Measurements from ENCODE around the gene MSANTD2.

MSANTD2 gene

DNA sequence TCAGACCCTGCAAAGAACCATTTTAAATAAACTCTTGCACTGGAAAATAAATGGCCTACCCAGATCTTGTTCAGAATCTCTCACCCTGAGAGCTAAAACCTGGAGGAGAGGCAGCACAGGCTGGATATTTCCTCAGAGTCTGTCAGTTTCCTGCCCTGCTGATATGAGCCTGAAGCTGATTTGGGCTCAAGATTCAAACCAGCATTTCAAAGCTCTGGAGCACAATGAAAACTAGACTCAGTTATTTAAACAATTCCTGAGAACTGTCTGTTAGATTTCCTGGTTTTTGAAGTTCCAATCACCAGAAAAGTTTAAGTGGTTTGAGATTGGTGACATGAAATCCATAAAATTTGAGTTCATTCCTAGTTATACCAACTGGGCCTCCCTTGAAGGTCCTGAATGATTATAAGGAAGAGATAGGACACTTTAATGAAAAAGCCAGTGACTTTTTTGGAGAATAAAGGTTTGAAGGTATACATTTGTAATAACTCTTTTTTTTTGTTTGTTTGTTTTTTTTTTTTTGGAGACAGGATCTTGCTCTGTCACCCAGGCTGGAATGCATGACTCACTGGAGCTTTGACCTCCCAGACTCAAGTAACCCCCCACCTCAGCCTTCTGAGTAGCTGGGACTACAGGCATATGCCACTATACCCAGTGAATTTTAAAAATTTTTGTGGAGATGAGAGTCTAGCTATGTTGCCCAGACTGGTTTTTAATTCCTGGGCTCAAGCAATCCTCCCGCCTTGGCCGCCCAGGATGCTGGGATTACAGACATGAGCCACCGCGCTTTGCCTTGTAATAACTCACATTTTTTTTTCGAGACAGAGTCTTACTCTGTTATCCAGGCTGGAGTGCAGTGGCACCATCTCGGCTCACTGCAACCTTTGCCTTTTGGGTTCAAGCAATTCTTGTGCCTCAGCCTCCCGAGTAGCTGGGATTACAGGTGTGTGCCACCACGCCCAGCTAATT, 30.1 kb downstream of the MSANTD2 start:
- no peak for DNase-seq

- DNase-seq, result no peak
Measured at GRCh38 chr11:124768914-124769313, 31.3 kb downstream of the MSANTD2 start.

- DNase-seq, result no peak
Measured at GRCh38 chr11:124766156-124766555, 34.0 kb downstream of the MSANTD2 start.

GRCh38 chr11:124763156-124763947, 36.9 kb downstream of the MSANTD2 start:
- peak; percentile 81 for DNase-seq

- peak; percentile 37 for DNase-seq
Measured at GRCh38 chr11:124762624-124763155, 37.5 kb downstream of the MSANTD2 start.

GRCh38 chr11:124762105-124762623, 38.0 kb downstream of the MSANTD2 start, which contains the start of gene ESAM:
TSS of gene ESAM (minus strand) at chr11:124762290. CDS start at chr11:124762154, 136 bp downstream.
- DNase-seq, result peak; percentile 46

GRCh38 chr11:124761301-124762104, 38.7 kb downstream of the MSANTD2 start:
- DNase-seq, result no peak

- DNase-seq, result no peak
Measured at GRCh38 chr11:124760806-124761205, 39.4 kb downstream of the MSANTD2 start.

- no peak for DNase-seq
Measured at GRCh38 chr11:124760205-124760652, 40.0 kb downstream of the MSANTD2 start.

- DNase-seq, result no peak
Measured at GRCh38 chr11:124759266-124760204, 40.7 kb downstream of the MSANTD2 start.

- peak; percentile 80 for DNase-seq
Measured at GRCh38 chr11:124758355-124759265, 41.6 kb downstream of the MSANTD2 start.

DNA sequence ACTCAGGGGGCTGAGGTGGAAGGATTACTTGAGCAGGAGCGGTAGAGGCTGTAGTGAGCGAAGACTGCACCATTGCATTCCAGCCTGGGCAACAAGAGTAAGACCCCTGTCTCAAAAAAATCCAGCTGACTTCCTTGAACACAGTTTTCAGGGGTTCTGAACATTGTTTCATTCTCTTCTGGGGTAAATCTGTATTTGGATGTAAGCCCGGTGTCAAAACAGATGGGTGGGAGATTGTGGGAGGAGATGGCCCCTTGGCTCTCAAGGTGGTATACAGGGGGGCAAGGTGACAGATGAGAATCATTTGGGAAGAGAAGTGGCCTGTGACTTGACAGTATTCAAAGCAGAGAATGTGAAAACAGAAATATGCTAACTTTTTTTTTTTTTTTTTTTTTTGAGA, 42.9 kb downstream of the MSANTD2 start:
- DNase-seq, result no peak

DNA sequence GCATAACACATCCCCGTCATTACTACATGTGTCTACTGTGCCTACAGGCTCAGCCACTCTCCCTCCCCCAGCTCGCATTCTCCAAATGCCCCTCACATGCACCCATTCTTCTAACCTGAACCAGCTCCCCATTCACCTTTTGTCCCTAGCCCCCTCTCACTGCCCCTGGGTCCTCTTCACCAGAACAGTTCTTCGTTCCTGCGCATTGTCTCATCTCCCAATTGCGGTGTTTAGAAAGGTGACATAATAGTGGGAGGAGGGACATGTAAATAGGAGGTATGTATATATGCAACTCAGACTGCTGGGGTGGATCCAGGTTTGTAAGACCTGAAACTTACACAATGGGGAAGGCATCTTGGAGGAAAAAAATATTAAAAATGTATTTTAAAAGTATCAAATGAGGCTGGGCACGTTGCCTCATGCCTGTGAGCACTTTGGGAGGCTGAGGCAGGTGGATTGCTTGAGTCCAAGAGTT, 43.4 kb downstream of the MSANTD2 start:
- no peak for DNase-seq

- no peak for DNase-seq
Measured at GRCh38 chr11:124756033-124756752, 44.0 kb downstream of the MSANTD2 start.

DNA sequence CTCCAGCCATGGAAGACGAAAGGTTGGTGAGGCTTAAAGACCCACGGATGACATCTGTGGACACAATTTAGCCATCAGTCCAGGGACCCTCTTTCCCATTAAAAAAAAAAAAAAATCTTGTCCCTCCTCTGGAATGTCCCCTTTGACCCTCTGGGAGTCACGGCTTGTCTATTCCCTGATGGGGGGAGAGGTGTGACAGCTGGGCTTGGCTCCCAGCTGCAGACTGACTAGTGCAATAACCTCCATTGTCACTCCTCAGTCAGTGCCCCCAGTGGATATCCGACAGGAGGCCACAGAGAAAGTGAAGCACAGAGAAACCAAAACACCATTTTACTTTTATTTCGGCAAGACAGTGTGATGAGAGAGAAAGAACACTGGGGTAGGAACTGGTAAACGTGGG, 45.5 kb downstream of the MSANTD2 start:
- DNase-seq, result no peak

GRCh38 chr11:124754309-124754708, 45.9 kb downstream of the MSANTD2 start:
- no peak for DNase-seq

GRCh38 chr11:124753624-124754023, 46.6 kb downstream of the MSANTD2 start:
- no peak for DNase-seq

DNA sequence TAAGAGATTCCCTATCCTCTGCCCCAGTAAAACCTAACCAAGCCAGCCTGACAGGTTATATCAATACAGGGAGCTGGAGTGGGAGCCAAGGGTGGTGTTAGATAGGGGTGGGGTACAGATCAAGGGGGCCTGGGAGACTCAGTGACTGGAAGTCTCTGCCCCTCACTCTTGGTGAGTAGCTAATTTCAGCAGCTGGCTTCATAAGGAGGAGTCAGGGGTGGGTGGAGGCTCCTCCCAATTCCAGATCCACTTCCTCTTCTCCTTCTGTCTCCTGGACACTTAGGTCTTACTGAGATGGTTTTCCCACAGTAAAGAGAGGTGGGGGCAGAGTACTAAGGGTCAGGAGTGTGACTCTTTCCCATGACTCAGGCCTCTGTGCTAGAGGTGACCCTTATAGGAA, 47.0 kb downstream of the MSANTD2 start:
- no peak for DNase-seq

All from NCI-H146 (cell line).